Ramos (cell line): ENCODE measurements around the gene NUDT17.
"Not testable (repeated sequence)": the region's sequence is repeated elsewhere in the genome, so short reads cannot be mapped to it uniquely, and the experiment has no call there.

Experiments
- in situ Hi-C: fragments of 300-500 bp; cut with MboI; formaldehyde crosslinking; loops from one replicate; pipeline ENCODE4 v1.14.3; 2022; ENCODE audit warnings: low sequenced_read_pairs; ENCODE audit not compliant: unreplicated experiment

The NUDT17 gene, protein sequence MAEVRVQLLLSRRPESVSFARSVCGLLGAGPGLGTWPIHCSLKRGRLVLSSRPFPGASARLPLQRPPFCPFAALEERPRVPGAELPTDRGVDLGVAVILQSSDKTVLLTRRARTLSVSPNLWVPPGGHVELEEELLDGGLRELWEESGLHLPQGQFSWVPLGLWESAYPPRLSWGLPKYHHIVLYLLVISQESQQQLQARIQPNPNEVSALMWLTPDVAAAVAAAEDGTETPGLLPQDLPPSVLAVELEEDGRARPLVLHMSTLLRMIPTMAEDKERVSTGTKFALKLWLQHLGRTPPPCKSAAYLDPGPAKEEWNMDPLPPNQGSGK

DNA sequence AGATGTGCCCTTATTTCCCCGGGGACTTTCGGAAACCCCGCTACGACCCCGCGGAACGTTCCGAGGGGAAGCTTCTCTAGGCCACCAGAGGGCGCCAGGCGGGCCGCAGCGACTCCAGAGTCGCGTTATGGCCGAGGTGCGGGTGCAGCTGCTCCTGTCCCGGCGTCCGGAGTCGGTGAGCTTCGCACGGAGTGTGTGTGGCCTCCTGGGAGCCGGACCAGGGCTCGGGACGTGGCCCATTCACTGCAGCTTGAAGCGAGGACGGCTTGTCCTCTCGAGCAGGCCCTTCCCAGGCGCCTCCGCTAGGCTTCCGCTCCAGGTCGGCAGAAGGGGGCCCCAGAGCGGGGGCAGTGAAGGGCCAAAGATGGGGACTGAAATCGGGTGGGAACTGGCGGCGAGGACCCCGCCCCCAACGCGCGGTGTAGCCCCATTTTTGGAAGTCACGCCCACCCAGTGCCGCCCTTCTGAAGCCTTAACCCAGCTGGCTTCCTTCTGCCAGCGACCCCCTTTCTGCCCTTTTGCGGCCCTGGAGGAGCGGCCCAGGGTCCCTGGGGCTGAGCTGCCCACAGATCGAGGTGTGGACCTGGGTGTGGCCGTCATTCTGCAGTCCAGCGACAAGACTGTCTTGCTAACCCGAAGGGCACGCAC is at the start of gene NUDT17:
Gene NUDT17, plus strand, starts transcription at position 117 of the 648 bp plus-strand sequence. Its CDS starts 11 bp downstream, at position 128.
- in situ Hi-C loops = no loop called here

GRCh38 chr1:145796753-145797152 is 48.7 kb upstream of the NUDT17 start:
- in situ Hi-C loops = no loop called here

DNA sequence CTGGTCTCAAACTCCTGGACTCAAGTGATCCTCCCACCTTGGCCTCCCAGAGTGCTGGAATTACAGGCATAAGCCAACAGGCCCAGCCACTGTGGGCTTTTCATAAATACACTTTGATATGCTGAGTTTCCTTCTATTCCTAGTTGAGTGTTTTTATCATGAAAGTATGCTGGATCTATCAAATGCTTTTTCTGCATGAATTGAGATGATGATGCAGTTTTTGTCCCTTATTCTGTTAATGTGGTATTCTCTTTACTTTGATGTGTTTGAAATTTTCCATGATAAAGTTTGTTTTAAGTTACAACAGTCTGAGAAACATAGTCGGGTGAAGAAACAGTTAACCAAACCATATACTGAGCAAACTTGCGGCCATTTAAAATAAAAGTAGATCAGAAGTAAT is 45.6 kb upstream of the NUDT17 start:
- in situ Hi-C loops = no loop called here

DNA sequence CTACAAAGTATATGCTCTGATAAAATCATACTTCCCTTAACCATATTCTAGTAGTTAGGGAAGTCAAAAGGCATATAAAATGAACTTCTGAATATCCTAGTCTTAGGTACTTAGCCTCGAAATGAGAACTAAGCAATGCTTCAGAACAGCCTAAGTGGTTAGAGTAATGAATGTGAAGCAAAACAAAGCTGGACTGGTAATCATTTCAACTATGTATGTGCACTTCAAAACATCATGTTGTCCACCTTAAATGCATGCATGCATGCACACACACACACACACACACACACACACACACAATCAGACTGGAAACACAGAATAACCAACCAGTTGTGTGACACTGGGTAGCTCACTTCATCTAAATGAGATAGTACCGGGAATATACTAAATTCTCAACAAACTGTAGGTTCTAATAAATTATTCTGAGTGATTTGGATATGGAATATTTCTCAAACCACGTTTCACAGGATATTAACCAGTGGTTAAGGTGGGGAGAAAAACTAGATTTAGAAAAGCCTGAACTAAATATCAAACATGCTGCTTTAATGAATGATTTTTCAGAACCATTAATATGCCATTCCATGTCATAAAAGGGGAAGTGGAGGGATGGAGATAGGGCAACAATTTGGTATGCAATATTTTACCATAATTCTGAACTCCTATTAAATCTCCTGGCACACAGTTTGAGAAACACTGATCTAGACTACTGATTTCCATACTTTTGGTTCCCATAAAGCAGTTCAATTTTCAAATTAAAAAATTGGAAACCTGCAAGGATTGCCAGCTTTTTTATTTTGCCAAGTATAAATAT is 41.0 kb upstream of the NUDT17 start:
- in situ Hi-C loops = no loop called here

- in situ Hi-C loops = no loop called here
Measured at GRCh38 chr1:145805057-145805456, 40.4 kb upstream of the NUDT17 start.

DNA sequence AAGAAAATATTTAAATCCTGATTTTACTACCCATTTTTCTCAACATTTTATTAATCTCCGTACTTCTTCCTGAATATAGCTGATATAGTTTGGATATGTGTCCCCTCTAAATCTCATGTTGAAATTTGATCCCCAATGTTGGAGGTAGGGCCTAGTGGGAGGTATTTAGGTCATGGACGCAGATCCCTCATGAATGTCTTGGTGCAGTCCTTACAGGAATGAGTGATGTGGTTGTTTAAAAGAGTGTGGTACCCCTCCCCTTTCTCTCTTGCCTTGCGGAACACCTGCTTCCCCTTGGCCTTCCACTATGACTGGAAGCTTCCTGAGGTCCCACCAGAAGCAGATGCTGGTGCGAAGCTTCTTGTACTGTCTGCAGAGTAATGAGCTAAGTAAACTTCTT is 39.0 kb upstream of the NUDT17 start:
- in situ Hi-C loops = no loop called here

GRCh38 chr1:145806844-145807243 is 38.6 kb upstream of the NUDT17 start:
- in situ Hi-C loops = no loop called here

DNA sequence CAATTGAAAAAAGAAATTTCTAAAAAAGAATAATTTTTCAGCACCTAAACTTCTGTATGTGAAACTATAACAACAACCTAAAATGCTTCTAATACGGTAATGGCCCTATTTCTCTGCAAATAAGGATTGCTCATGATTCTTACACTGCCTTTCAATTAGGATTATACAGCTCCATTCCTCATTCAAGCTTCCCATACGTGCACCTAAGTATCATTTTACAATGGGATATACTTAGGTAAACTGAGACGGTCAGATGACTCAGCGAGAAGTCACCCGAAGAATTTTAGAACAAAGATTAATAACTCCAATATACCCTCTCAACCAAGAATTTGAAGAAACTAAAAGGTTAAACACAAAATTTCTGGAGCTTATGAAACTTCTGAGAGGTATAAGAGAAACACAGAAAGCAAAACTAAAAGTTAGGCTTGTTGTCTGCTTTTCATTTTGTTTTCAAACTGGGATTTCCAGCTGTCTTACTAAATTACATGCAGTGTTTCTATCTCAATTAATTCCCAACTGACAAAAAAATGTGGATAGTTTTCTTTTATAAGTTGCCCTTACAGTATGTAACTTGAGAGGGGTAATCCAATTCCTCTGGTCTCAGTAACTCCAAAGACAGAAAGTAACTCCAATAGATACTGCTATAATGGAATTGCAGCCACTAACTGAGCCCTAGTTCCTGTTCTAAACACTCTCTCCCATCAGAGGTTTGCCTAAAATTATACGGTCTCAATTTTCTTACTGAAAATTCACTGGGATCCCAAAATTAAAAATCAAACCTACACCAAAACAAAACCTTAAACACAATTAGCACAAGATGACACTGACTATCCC is 32.2 kb upstream of the NUDT17 start:
- in situ Hi-C loops = not testable (repeated sequence)

DNA sequence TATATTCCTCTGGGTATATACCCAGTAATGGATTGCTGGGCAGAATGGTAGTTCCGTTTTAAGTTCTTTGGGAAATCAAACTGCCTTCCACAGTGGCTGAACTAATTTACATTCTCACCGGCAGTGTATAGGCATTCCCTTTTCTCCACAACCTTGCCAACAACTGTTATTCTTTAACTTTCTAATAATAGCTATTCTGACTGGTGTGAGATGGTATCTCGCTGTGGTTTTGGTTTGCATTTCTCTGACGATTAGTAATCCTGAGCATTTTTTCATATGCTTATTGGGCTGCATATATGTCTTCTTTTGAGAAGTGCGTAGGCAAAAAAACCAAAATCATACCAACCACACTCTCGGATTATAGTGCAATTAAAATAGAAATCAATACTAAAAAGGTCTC is 27.3 kb upstream of the NUDT17 start:
- in situ Hi-C loops = not testable (repeated sequence)

- in situ Hi-C loops = not testable (repeated sequence)
Measured at GRCh38 chr1:145822779-145823331, 22.6 kb upstream of the NUDT17 start.

DNA sequence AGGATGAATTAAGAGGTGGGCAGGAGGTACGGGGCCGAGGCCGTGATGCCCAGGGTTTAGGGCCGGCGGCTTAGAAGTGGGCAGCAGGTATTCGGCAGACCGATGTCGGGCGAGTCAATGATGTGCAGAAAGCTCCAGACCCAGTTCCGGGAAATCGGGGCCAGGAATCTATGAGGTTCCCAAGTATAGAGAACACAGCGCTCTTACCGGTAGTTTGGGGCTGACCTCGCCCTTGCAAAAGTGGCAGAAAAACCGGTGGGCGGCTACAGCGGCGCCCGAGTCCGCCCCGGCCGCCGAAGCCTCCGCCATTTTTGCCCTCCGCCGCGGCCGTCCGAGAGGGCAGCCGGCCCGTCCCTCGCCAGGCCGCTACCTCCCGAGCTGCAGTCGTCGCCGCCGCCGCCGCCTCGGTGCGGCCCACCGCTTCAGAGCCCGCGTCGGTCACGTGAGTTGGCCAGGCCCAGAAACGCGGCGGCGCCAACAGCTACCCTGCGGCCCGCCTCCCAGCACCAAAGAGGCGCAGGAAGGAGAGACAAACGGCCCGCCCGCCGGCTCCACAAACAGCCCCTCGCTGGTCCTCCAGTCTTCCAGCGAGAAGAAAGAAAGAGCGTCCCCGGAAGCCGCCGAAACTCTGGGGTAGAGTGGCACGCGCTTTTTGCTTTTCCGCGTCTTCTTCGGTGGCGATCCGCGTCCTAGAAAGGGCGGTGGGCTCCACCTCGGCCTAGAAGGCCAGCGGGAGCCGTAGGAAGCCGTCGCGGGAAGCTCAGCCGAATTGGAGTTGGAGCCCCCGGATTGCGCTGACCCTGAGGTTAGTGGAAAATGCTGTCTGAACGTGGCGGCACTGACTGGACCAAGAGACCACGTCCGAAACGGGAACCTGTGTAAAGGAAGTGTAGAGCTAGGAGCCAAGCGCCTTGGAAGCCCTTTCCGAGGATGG is 21.6 kb upstream of the NUDT17 start, which contains the start of the genes POLR3C and RNF115:
Gene POLR3C, plus strand, starts transcription at position 636 of the 934 bp plus-strand sequence. CDS start 1,577 bp downstream, outside the sequence.
Gene RNF115, minus strand, starts transcription at position 531 of the 934 bp plus-strand sequence. Its CDS starts 222 bp downstream, at position 309.
- in situ Hi-C loops = no loop called here

- in situ Hi-C loops = no loop called here
Measured at GRCh38 chr1:145824499-145824842, 21.0 kb upstream of the NUDT17 start.

DNA sequence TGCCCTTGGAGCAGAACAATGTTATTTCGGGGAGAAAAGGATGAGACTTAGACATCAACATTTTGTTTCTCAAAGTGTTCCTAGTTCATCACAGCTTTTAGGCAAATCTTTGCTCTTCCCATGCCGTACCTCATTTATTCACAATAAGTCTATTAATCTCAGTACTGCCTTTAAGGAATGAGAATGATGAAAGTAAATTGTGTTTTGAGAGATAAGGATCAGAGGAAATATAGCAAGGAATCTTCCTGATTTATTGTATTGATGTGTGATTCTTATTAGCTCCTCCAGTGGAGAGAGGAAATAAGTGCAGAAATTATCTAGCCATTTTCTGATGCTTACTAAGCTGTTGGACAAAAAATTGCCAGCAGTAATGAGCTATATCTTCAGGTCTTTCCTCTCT is 19.4 kb upstream of the NUDT17 start:
- in situ Hi-C loops = no loop called here

- in situ Hi-C loops = no loop called here
Measured at GRCh38 chr1:145827966-145828365, 17.5 kb upstream of the NUDT17 start.

- in situ Hi-C loops = no loop called here
Measured at GRCh38 chr1:145828367-145829026, 16.9 kb upstream of the NUDT17 start.

- in situ Hi-C loops = not testable (repeated sequence)
Measured at GRCh38 chr1:145830810-145831209, 14.6 kb upstream of the NUDT17 start.

DNA sequence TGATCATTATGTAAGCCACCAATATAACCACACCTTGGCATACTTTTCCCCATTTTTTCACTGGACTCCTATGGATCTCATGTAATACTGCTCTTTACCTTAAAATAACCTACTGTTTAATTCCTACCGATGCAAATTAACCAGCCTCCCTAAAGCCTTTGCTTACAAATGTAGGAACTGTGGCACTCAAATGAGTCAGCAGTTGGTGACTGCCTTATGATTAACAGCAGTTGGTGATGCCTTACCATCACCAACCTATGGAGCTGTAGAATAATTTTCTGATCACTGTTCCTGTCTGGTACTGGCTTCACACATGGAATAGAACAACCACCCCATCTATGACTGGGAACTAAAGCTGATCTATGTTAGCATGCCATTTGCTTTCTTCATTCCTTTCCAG is 7.8 kb upstream of the NUDT17 start:
- in situ Hi-C loops = no loop called here

GRCh38 chr1:145843031-145843430 is 2.4 kb upstream of the NUDT17 start:
- in situ Hi-C loops = no loop called here
